ENCODE data around the gene TPP1. TPM values are rescaled to one million over a fixed set of nuclear protein-coding genes. Genes with fewer than 3 reads are reported as not detected.

TPP1 gene
- total RNA-seq, 1 donor: 260 TPM

DNA sequence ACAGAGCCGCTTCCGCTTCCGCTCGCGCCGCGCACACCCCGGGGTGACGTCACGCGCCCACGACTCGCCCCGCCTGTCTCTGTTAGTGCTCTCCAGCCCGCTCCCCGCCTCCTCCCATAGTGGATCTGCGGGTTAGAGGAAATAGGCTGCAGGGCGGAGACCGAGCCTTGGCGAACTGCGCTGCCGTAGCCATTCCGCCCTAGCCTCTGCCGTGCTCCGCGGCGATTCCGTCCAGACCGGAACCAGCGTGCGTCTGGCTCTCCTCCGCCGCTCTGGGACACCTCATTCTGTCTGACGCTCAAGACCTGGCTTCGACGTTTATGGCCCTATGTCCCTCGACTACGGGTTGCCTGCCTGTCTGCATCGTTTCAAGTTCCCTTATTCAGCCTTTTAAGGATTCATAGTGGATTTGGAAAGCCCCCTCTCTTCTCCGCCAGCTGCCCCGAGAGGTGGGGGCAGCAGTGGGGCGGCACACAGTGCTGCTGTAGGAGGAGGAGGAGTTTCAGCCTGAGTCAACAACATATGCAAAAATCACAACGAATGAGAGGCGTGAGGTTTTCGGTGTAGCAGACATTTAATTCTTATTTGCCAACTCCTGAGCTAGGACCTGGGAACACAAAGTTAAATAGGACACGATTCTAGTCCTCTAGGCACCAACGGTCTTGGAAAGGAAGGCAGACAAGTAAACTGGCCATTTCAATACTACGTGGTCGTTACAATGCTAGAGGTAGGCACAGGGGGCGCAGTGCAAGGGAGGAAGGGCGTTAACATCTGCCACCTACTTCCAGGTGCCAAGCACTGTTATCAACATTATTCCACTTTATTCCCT, 6.8 kb downstream of the TPP1 start, which contains the start of gene TAF10:
TAF10 (minus strand) TSS at position 4 of the 829 bp plus-strand sequence. CDS start 27 bp downstream, outside the sequence.
- DNase-seq (ENCODE audit: low read depth in 2 of 3, low spot score in 2 of 3): peak; percentile 80 to 96 (median 94)

DNA sequence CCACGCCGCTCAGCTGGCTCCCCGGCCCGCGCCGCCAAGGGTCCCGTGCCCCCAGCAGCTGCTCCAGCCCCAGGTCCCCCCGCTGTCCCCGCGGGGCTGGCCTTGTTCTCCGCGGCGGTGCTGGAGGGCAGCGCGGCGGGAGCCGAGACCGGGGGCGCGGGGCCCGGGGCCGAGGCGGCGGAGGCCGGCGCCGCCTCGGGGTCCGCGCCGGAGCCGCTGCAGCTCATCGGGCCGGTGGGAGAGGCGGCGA, 7.3 kb downstream of the TPP1 start:
- no peak for DNase-seq (ENCODE audit: low read depth in 2 of 3, low spot score in 2 of 3)

DNA sequence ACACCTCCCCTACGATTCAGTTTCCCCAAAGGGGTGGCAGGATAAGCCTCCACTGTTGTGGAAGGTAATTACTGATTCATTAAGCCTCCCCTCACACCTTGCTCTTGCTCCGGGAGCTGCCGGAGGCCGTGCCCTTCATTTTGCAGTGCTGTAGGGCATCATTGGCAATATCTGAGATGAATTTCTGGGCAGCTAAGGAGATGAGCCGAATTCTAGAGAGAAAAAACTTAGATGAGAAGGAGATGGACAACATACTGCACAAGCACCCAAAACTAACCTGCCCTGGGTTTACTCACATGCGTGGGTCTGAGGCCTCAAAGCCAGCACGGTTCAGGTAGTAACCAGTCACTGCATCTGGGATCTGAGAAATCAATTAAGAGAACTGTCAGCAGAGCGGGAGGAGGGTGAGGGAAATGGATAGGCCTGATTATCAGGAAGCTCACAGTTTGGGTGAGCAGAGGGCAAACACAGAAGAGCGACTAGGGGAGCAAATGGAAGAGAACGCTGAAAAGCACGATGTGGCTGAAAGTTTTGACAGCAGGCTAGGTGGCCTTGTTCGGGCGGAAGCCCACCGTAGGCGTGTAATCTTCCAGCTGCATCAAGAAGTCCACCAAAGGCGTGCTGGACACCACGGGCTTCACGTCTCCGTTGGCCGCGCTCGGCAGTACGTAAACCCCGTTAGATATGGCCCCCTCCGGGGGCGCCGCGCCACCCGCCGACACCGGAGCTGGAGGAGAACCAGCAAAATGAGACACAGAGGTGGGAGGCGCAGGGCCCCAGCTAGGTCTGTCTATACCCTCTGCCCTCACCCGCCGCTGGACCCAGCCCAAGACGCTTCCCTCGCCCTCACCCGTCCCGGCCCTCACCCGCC, 7.9 kb downstream of the TPP1 start:
- DNase-seq (ENCODE audit: low read depth in 2 of 3, low spot score in 2 of 3): peak in 2 of 3 donors; percentile 13 to 28

GRCh38 chr11:6610591-6610990, 8.6 kb downstream of the TPP1 start:
- no peak for DNase-seq (ENCODE audit: low read depth in 2 of 3, low spot score in 2 of 3)

GRCh38 chr11:6609502-6610015, 9.7 kb downstream of the TPP1 start:
- DNase-seq (ENCODE audit: low read depth in 2 of 3, low spot score in 2 of 3): no peak

- no peak for DNase-seq (ENCODE audit: low read depth in 2 of 3, low spot score in 2 of 3)
Observed at GRCh38 chr11:6608726-6609501, 10.3 kb downstream of the TPP1 start.

DNA sequence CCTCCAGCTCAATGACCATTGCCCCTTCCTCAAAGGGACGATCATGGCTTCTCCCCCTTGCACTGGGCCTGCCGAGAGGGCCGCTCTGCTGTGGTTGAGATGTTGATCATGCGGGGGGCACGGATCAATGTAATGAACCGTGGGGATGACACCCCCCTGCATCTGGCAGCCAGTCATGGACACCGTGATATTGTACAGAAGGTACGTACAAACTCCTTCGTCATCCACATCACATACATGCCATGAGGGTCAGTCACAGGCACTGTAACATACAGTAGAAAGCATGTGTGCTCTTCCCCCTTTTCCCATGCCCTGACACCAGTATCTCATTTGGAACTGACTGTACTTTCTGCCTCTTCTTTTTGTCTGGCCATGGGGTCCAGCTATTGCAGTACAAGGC, 11.2 kb downstream of the TPP1 start:
- no peak for DNase-seq (ENCODE audit: low read depth in 2 of 3, low spot score in 2 of 3)

GRCh38 chr11:6607190-6607795, 11.9 kb downstream of the TPP1 start:
- DNase-seq (ENCODE audit: low read depth in 2 of 3, low spot score in 2 of 3): no peak

DNA sequence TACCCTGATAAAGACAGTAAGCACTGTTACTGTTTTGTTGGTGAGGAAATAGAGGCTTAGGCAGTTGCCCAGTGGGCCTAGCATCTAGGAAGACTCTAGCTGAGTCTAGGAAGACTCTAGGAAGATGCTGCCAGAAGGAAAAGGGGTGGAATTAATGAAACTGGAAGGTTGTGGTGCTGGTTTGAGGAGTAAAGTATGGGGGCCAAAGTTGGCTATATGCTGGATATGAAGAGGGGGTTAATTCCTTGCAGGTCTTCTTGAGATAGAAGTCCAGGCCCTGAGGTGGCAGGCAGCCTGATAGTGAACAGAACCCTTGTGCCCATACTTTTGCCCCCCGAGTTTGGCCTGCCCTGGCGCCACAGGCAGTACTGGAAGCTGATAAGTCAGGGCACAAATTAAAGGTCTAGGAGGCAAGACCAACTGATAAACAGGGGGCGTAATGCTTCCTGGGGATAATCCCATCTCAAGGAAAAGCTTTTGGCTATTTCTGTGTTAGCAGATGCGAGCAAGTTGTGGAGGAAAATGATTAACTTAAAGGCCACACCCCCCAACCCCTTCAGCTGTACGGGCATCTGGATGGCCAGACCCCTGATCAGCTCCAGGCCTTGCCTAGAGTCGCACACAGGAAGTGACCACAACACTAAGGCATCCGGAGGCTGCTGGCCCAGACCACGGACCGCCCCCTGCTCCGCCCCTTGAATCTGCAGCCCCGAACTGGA, 12.6 kb downstream of the TPP1 start:
- DNase-seq (ENCODE audit: low read depth in 2 of 3, low spot score in 2 of 3): peak in 2 of 3 donors; percentile 68 to 74

GRCh38 chr11:6604790-6605189, 14.4 kb downstream of the TPP1 start:
- DNase-seq (ENCODE audit: low read depth in 2 of 3, low spot score in 2 of 3): no peak

- DNase-seq (ENCODE audit: low read depth in 2 of 3, low spot score in 2 of 3): peak; percentile 34 to 71 (median 50)
Observed at GRCh38 chr11:6604081-6604626, 15.1 kb downstream of the TPP1 start.

DNA sequence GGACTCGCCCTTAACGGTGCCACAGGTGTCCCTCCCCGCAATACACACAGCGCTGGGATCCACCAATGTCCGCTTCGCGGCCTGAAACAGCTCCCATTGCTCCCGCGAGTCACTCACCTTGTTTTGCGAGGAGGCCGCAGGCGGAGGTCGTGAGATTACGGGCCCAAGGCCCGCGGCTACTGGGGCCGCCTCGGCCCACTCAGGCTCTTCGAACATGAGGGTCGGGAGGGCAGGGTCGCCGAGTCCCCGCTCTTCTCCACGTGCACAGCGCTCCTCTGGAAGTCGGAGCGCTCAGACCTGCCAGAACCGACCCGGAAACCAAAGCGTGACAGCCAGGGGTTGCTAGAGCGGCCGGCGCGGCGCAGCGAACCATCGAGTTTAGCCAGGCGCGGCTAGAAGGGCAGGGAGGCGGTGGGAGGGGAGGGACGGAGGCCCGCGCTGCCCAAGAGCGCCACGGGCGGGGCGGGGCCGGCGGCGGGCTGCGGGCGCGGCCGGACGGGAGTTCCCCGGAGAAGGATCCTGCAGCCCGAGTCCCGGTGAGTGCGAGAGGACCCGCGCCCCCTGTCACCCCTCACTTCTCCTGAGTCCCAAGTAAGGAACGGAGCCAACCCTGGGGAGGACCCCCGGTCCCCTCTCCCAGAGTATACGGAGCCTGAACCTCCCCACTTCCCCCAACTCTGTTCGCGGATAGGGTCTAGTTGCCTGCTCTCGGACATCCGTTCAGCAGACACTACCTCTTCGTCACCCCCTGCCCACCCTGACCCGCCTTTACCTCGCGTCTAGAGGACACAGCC, 15.7 kb downstream of the TPP1 start, which contains the start of the genes ILK and RRP8:
ILK (plus strand) TSS at position 488 of the 794 bp plus-strand sequence. CDS start 498 bp downstream, outside the sequence.
RRP8 (minus strand) TSS at position 330 of the 794 bp plus-strand sequence; CDS start at position 216, 114 bp downstream.
- DNase-seq (ENCODE audit: low read depth in 2 of 3, low spot score in 2 of 3): peak; percentile 67 to 90 (median 89)

- DNase-seq (ENCODE audit: low read depth in 2 of 3, low spot score in 2 of 3): no peak
Observed at GRCh38 chr11:6602096-6602940, 16.9 kb downstream of the TPP1 start.

GRCh38 chr11:6601041-6601461, 18.2 kb downstream of the TPP1 start:
- no peak for DNase-seq (ENCODE audit: low read depth in 2 of 3, low spot score in 2 of 3)

DNA sequence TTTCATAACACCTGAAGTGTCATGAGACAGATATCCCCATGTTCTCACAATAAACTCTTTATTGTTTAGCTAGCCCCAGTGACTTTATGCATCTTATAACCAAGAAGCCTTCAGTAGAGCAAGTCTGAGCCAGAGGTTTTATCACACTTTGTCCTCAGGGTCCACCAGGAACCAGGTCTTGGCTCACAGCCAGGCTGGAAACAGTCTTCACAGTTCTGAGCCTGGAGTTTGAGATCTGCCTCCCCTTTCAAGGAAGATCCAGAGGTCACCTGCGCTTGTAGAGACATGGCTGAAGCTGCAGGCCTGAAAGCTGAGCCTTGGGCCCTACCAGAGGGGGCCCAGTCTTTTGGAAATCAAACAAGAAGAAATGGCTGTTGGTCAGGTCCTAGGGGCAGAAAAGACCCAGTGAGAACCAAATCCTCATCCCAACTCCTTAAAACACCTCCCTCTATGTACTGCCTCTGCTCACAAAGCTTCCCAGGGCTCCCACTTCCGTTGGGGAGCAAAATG, 19.3 kb downstream of the TPP1 start:
- DNase-seq (ENCODE audit: low read depth in 2 of 3, low spot score in 2 of 3): no peak

GRCh38 chr11:6599449-6599848, 19.8 kb downstream of the TPP1 start:
- no peak for DNase-seq (ENCODE audit: low read depth in 2 of 3, low spot score in 2 of 3)

- DNase-seq (ENCODE audit: low read depth in 2 of 3, low spot score in 2 of 3): no peak
Observed at GRCh38 chr11:6598555-6598954, 20.7 kb downstream of the TPP1 start.

Measured in hematopoietic multipotent progenitor cell (in vitro differentiated cells).